Measurements from ENCODE around the gene THSD4.

The THSD4 gene

GRCh38 chr15:71103102-71103676, 12.1 kb upstream of the THSD4 start:
- DNase-seq, result no peak

GRCh38 chr15:71104636-71105035, 10.6 kb upstream of the THSD4 start:
- DNase-seq, result no peak

- DNase-seq, result no peak
Measured at GRCh38 chr15:71105444-71105843, 9.8 kb upstream of the THSD4 start.

- no peak for DNase-seq
Measured at GRCh38 chr15:71106802-71107500, 8.3 kb upstream of the THSD4 start.

- DNase-seq, result no peak
Measured at GRCh38 chr15:71107501-71107815, 7.8 kb upstream of the THSD4 start.

GRCh38 chr15:71109130-71109529, 6.1 kb upstream of the THSD4 start:
- DNase-seq, result no peak

- DNase-seq, result no peak
Measured at GRCh38 chr15:71109905-71110304, 5.4 kb upstream of the THSD4 start.

- no peak for DNase-seq
Measured at GRCh38 chr15:71110405-71111180, 4.7 kb upstream of the THSD4 start.

GRCh38 chr15:71111181-71111565, 4.1 kb upstream of the THSD4 start:
- no peak for DNase-seq

- no peak for DNase-seq
Measured at GRCh38 chr15:71111950-71112349, 3.3 kb upstream of the THSD4 start.

GRCh38 chr15:71112429-71112828, 2.8 kb upstream of the THSD4 start:
- no peak for DNase-seq

GRCh38 chr15:71114066-71114680, 1.1 kb upstream of the THSD4 start:
- DNase-seq, result no peak

- DNase-seq, result no peak
Measured at GRCh38 chr15:71115567-71116351, 488 bp downstream of the THSD4 start.

- DNase-seq, result no peak
Measured at GRCh38 chr15:71116366-71116765, 1.1 kb downstream of the THSD4 start.

GRCh38 chr15:71116942-71117341, 1.7 kb downstream of the THSD4 start:
- DNase-seq, result no peak

- no peak for DNase-seq
Measured at GRCh38 chr15:71117714-71118305, 2.5 kb downstream of the THSD4 start.

- DNase-seq, result no peak
Measured at GRCh38 chr15:71118345-71118744, 3.1 kb downstream of the THSD4 start.

- no peak for DNase-seq
Measured at GRCh38 chr15:71118881-71119632, 3.8 kb downstream of the THSD4 start.

GRCh38 chr15:71120428-71120944, 5.2 kb downstream of the THSD4 start:
- no peak for DNase-seq

- DNase-seq, result no peak
Measured at GRCh38 chr15:71121442-71121841, 6.2 kb downstream of the THSD4 start.

- no peak for DNase-seq
Measured at GRCh38 chr15:71124937-71125790, 9.9 kb downstream of the THSD4 start.
